GM10248 (cell line): ENCODE measurements around the gene DSCAML1.

Source experiments
- CTCF ChIA-PET: fragments of 300-600 bp; sonication (Branson Sonifier 250); formaldehyde crosslinking; extraction: SDS; loops from one replicate; lab custom pipeline; 2021; ENCODE audit warnings: antibody characterized with exemption; lab: Yijun Ruan, JAX
- POLR2A ChIA-PET: fragments of 350-650 bp; sonication (Branson Sonifier 250); formaldehyde crosslinking; extraction: SDS; loops from one replicate; lab custom pipeline; 2020; ENCODE audit warnings: antibody characterized with exemption; lab: Yijun Ruan, JAX
- DNase-seq: peaks from one replicate; pipeline ENCODE4 v3.0.0; 2012; ENCODE audit errors: extremely low spot score
- TF ChIP-seq, protein P1 (sequence below): IDR thresholded peaks from 2 replicates; pipeline ENCODE4 v1.5.1; 2012; ENCODE audit warnings: mild to moderate bottlenecking, low read depth; ENCODE audit errors: extremely low read depth, missing control alignments, control extremely low read depth

DSCAML1 gene

GRCh38 chr11:117586392-117586791 lies 210.6 kb downstream of the DSCAML1 start:
- ChIA-PET CTCF (no interaction called here), POLR2A (no interaction called here)
- TF ChIP-seq, protein P1, sequence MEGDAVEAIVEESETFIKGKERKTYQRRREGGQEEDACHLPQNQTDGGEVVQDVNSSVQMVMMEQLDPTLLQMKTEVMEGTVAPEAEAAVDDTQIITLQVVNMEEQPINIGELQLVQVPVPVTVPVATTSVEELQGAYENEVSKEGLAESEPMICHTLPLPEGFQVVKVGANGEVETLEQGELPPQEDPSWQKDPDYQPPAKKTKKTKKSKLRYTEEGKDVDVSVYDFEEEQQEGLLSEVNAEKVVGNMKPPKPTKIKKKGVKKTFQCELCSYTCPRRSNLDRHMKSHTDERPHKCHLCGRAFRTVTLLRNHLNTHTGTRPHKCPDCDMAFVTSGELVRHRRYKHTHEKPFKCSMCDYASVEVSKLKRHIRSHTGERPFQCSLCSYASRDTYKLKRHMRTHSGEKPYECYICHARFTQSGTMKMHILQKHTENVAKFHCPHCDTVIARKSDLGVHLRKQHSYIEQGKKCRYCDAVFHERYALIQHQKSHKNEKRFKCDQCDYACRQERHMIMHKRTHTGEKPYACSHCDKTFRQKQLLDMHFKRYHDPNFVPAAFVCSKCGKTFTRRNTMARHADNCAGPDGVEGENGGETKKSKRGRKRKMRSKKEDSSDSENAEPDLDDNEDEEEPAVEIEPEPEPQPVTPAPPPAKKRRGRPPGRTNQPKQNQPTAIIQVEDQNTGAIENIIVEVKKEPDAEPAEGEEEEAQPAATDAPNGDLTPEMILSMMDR = no peak
- no peak for DNase-seq

DNA sequence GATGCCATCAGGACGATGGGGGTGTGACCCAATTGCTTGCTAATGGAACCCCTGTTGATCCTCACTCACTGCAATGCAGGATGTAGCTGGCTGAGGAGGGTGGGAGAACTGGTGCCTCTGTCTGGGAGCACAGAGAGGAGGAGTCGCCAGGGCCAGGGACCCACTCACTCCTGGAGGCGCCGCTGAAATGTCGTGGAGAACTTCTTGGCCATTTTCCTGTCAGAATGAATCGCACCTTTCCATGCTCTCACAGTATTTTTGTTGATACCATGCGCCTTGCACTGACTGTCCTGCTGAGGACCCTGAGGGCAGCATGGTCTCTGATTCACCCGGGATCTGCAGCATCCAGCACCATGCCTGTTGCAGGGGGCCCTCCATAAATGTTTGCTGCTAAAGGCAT lies 211.4 kb downstream of the DSCAML1 start:
- CTCF ChIA-PET = no interaction called here
- TF ChIP-seq, protein P1 = no peak
- no peak for DNase-seq
- POLR2A ChIA-PET = no interaction called here

GRCh38 chr11:117584056-117584830 lies 212.8 kb downstream of the DSCAML1 start:
- TF ChIP-seq, protein P1 = no peak
- ChIA-PET POLR2A (no interaction called here), CTCF (no interaction called here)
- no peak for DNase-seq

GRCh38 chr11:117583063-117583801 lies 213.8 kb downstream of the DSCAML1 start:
- TF ChIP-seq, protein P1 = no peak
- ChIA-PET POLR2A (no interaction called here), CTCF (no interaction called here)
- no peak for DNase-seq

DNA sequence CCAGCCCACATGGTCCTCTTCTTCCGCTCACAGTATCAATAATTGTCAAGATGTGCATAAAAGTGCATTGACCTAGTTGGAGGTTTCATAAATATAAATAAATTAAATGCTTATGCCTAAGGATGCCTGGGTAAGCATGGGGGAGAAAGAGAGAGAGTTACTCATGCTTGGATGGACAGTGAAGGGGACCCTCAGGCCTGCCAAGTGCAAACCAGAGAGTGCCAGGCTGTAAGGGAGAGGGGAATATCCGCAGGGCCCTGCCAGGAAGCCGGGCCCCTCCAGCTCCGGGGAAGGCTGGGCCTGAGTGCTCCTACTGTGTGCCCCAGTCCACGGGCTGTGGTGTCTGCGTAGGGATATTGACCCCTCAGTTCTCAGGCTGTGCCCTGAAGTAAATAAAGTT lies 214.6 kb downstream of the DSCAML1 start:
- ChIA-PET CTCF (interaction anchor here (1.7 kb wide), 1 partner anchor 156 kb away, joined by 5 read pairs; no protein-coding TSS in a partner anchor), POLR2A (no interaction called here)

GRCh38 chr11:117580866-117581265 lies 216.2 kb downstream of the DSCAML1 start:
- DNase-seq = no peak
- CTCF ChIA-PET = interaction anchor here (1.7 kb wide), 1 partner anchor 155 kb away, joined by 5 read pairs; no protein-coding TSS in a partner anchor
- POLR2A ChIA-PET = no interaction called here
- TF ChIP-seq, protein P1 = no peak

More for the DNA sequence above, 214.6 kb downstream of the DSCAML1 start:
- no peak for DNase-seq
- TF ChIP-seq, protein P1 = no peak
